Stimulated activated CD4-positive, alpha-beta T cell treated with anti-CD3 and anti-CD28 coated beads, Interleukin-2, amount 100 ng/mL, for 4 hours (primary cell): ENCODE measurements around the gene RBP5.
"Not testable (repeated sequence)": the region's sequence is repeated elsewhere in the genome, so short reads cannot be mapped to it uniquely, and the experiment has no call there.

Experiments used
- DNase-seq: peaks from one replicate; pipeline ENCODE4 v3.0.0-alpha.2; 2020; ENCODE audit warnings: low read depth

The RBP5 gene

GRCh38 chr12:7122811-7123769 is 5.6 kb downstream of the RBP5 start:
- no peak for DNase-seq

GRCh38 chr12:7121324-7121723 is 7.4 kb downstream of the RBP5 start:
- DNase-seq, result no peak

- DNase-seq, result no peak
These were observed 8.5 kb downstream of the RBP5 start for GRCh38 chr12:7120166-7120565.

DNA sequence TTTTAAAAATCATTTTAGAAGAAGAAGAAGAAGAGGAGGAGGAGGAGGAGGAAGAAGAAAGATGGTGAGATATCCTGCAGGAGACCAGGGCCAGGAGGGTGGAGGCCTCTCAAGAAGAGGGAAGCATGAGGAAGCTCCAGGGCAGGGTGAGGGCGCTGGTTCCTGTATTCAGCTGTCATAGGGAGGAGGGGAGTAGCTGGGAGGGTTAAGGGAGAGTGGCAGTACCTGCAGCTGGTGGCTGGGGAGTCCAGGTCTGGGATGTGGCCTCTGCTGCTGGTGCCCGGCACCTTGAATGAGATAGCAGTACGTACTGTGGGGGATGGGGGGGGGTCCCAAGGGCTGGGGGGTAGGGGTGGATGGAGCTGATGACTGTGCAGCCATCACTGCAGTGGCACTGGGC is 9.8 kb downstream of the RBP5 start:
- DNase-seq, result no peak

GRCh38 chr12:7117670-7118069 is 11.0 kb downstream of the RBP5 start:
- DNase-seq, result no peak

- no peak for DNase-seq
These were observed 11.8 kb downstream of the RBP5 start for GRCh38 chr12:7116916-7117315.

DNA sequence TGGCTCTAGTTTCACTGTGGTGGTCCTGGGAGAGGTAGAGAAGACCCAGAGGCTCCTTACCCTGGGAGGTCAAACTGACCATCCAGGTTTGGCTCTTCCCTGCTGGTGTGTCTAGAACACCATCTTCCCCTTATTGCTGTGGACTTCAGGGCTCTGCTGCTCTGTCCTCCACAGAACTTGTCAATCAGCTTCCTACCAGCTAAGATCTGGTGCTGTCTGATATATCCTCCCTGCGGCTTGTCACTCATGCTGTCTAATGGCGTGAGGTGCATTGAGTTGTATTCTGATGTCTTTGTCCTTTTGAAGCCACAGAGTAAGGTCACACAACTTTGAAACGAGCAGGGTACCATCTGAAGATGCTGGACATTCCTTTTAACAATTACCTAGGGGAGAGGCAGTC is 12.5 kb downstream of the RBP5 start:
- no peak for DNase-seq

DNA sequence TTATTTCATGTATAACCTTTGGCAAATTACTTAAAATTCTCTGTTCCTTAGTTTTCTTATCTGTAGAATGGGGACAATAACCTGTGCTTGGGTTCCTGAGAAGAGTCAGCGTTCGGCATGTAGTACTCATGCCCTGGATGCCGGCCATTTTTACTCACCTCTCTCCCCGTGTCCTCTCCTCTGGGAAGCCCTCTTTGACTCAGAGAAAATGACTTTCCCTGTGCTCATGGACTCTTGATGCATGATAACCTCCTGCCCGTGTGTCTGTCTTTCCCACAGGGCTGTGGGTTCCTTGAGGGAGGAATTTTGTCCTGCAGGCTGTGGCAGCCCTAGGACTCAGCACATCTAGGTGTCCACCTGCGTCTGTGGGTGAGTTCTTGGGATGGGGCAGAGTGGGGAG is 13.8 kb downstream of the RBP5 start:
- DNase-seq, result no peak

GRCh38 chr12:7114008-7114407 is 14.7 kb downstream of the RBP5 start:
- no peak for DNase-seq

DNA sequence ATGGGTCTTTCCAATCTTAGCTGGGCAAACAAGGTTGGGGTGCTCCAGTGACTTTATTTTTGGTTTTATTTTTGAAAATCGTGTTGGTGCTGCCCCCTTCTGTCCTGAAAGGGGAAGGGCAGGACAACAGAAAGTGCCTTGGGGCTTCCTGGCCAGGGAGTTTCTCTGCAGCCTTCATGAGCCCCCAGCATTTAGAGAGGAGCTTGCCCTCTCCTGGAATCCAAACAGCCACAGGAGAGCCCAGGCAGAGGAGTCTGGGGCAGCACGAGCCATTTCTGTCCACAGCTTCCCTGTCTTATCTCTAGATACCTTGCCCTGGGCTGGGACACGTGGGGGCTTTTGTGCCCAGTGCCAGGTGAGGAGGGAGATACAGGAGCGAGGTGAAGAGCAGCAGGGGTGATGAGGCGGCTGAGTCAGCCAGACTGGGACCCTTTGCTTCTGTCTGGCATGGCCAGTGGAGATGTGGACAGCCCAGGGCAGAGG is 15.3 kb downstream of the RBP5 start:
- peak; percentile 13 for DNase-seq

DNA sequence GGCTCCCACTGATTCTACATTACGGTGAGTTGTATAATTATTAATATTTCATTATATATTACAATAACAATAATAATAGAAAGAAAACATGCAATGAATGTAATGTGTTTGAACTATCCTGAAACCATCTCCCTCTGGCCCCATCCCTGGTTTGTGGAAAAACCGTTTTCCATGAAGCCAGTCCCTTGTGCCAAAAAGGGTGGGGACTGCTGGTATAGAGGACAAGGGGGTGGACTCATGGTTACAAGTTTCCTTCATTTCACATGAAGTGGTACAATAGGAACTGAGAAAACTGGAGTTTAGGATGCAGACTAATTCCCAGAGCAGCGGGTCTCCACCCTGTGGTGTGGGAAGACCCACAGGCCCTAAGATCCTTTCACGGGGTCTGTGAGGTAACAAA is 16.6 kb downstream of the RBP5 start:
- no peak for DNase-seq

DNA sequence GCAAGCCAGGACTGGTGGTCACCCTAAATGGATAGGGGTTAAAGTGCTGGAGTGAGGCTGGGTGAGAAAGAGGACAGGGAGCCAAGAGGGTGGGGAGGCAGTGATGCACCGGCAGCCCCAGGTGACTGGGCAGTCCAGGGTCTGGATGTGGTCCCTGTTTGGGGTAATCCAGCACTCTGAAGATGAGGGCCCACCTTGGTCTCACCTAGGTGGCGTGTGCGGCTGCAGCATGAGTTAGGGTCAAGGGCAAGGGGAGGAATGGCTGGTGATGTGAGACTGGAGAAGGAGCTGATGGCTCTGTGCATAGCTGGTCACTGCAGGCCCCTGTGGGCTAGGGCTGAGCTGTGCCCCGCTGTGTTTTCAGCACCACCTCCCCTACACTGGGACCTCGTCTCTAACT is 18.0 kb downstream of the RBP5 start:
- no peak for DNase-seq

DNA sequence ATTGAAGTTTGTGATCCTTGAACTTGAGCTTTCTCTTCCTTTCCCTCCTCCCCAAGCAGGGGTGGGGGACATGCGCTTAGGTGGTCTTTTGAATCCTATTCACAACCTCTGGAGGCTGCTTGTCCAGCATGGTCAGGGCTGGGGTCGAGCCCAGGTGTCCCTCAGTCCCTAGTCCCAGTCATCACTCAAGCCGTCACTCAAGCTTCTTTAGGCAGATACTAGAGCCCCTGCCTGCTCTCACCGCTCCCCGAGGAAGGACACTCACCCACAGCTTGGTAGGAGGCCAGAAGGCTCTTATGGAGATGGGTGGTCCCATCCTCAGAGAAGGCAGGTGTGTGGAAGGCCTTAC is 19.1 kb downstream of the RBP5 start:
- DNase-seq, result no peak

DNA sequence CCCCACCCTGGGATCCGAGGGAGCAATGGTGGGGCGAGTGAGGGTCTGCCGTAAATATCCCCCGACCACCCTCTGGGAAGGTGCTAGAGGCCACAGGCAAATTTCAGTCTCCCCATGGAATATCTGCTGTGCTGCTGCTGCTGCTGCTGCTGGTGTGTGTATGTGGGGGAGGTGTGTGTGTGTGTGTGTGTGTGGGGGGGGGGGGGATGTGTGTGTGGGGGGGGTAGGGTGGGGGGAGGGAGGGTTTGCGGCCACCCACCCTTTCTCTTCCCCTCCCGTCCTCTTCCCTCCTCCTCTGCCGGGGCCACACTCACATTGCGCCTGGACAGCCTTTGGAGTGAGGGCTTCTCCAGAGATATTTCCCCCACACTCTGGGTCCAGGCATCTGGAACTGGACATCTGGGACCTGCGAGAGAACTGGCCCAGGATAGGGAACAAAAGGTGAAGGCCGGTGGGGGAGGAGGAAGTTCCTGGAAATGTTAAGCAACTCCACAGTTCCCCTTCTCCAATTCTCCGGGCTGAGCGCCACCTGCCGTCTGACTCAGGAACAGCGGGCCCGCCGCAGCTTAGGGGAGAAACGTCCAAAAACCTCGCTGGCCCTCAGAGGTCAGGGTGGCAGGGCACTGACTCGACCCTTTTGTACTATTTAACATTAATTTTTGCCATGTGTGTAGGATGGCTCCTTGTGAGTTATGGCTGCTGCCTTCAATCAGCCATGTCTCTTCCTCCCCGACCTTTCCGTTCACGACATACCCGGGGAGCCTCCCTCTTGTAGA is 19.7 kb downstream of the RBP5 start, which contains the start of gene C1RL:
C1RL (minus strand) TSS at position 419 of the 776 bp plus-strand sequence; CDS start at position 385, 34 bp downstream.
- DNase-seq, result peak; percentile 69

- DNase-seq, result peak; percentile 41
These were observed 20.5 kb downstream of the RBP5 start for GRCh38 chr12:7108003-7108795.

DNA sequence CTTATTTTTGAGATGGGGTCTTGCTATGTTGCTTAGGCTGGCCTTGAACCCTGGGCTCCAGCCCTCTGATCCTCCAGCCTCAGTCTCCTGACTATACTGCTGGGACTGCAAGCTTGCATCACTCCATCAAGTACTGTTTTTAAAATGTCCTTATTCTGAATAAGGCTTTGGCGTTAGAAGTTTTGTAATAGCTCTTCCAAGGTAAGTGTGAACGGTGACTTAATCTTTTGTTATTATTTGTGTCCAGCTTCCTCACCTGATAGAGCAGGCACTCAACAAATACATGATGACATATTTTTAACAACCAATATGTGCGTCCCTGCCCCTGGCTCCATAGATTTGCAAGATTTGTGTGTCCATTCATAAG is 21.1 kb downstream of the RBP5 start:
- DNase-seq, result no peak

DNA sequence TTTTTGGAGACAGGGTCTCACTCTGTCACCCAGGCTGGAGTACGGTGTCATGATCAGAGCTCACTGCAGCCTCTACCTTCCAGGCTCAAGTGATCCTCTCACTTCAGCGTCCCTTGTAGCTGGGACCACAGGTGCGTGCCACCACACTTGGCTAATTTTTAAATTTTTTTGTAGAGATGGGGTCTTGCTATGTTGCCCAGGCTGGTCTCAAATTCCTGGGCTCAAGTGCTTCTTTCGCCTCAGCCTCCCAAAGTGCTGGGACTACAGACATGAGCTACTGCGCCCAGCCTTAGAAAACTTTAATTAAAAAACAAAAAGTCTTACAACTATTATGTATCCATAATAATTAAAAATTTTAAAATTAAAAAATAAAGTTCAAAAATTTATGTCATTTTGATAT is 21.5 kb downstream of the RBP5 start:
- not testable (repeated sequence) for DNase-seq

- DNase-seq, result no peak
These were observed 22.6 kb downstream of the RBP5 start for GRCh38 chr12:7106082-7106481.

DNA sequence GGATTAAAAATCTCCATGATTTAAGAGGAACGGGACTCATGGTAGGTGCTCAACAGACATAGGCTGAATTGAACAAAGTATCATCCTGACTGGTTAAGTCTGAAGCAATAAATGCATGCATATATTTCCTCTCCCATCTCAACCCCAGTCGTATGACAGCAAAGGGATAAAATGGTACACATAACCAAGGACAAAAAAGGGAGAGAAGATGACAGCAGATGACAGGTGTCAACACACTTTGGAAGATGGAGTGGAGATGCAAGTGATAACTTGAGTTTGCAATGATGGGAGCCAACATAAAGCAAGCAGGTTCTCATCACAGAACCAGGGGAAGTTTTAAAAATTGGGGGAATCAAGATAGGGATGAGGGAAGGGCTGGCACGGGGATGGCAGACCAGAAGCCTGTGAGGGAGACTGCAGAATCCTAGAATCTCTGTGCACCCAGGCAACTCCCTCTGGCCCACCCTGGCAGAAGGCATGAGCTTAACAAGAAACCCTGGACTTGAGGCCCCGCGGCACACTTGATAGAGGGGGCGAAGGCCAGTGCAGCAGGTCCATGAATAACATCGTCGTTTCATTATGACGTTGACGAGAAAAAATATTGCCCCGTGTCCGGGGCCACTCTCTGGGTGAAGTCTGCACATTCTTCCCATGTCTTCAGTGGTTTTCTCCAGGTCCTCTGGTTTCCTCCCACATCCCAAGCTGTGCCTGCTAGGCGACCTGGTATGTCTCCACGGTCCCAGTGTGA is 24.7 kb downstream of the RBP5 start:
- DNase-seq, result no peak

GRCh38 chr12:7102582-7102981 is 26.1 kb downstream of the RBP5 start:
- DNase-seq, result no peak

DNA sequence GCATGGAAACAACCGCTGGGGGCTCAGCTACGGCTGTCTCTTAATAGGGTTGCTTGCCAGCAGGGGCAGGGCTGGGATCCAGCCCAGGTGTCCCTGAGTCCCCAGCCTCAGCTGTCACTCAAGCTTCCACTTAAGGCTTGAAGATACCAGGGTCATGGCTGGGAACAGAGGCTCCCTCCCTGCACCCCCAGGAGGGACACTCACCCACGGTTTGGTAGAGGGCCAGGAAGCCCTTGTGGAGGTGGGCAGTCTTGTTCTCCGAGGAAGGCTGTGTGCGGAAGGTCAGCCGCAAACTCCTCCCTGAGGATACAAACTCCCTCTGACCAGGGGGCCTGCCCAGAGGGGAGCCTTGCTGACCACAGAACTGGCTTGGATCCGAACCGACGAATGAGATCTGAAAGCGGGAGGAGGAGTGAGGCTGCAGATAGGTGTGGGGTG is 27.0 kb downstream of the RBP5 start:
- no peak for DNase-seq
